Activated B cell treated with CpG ODN at 0.5 μM for 24 hours (primary cell): ENCODE results near the gene IVD. TPM values are rescaled to one million over a fixed set of nuclear protein-coding genes. Genes with fewer than 3 reads are reported as not detected.

Experiments
- ATAC-seq: fragments of 200-7000 bp; cut with Tn5 transposase; one replicate; pipeline ENCODE4 v1.10.0; 2021; ENCODE audit warnings: low read depth, mild to moderate bottlenecking, moderate library complexity
- CTCF ChIA-PET: fragments of 350-600 bp; sonication (Branson Sonifier 250); formaldehyde crosslinking; loops from one replicate; lab custom pipeline; 2021; ENCODE audit warnings: antibody characterized with exemption; lab: Charles Lee
- POLR2A ChIA-PET: fragments of 350-600 bp; sonication (Branson Sonifier 250); formaldehyde crosslinking; loops from one replicate; lab custom pipeline; 2021; ENCODE audit warnings: antibody characterized with exemption; lab: Charles Lee
- DNase-seq: peaks from one replicate; pipeline ENCODE4 v3.0.0; 2022
- H3K27ac Mint-ChIP-seq: one replicate; pipeline ENCODE4 v1.8.0; 2020; ENCODE audit warnings: mixed read lengths
- H3K27me3 Mint-ChIP-seq: one replicate; pipeline ENCODE4 v1.8.0; 2021; ENCODE audit warnings: mixed read lengths
- H3K36me3 Mint-ChIP-seq: one replicate; pipeline ENCODE4 v1.8.0; 2021; ENCODE audit warnings: low read depth, mixed read lengths
- H3K4me1 Mint-ChIP-seq: one replicate; pipeline ENCODE4 v1.8.0; 2021; ENCODE audit warnings: mixed read lengths
- H3K4me3 Mint-ChIP-seq: one replicate; pipeline ENCODE4 v1.8.0; 2020; ENCODE audit warnings: mild to moderate bottlenecking, mixed read lengths
- H3K9me3 Mint-ChIP-seq: one replicate; pipeline ENCODE4 v1.8.0; 2020; ENCODE audit warnings: mixed read lengths
- intact Hi-C: fragments of 100-400 bp; cut with micrococcal nuclease; formaldehyde crosslinking; loops from one replicate; pipeline ENCODE4 v1.15.1; 2024
- total RNA-seq: library from RNA; stranded (reverse); gene quantifications from 2 replicates; pipeline ENCODE4 v1.2.3, GENCODE V29; 2022
- TF ChIP-seq, protein P1 (sequence below): fragments of 200-600 bp; IDR thresholded peaks from one replicate; pipeline ENCODE4 v1.8.0; 2022; ENCODE audit warnings: antibody characterized with exemption, mild to moderate bottlenecking

Gene IVD
- total RNA-seq, 1 donor from 2014 or later = 76.7 TPM

DNA sequence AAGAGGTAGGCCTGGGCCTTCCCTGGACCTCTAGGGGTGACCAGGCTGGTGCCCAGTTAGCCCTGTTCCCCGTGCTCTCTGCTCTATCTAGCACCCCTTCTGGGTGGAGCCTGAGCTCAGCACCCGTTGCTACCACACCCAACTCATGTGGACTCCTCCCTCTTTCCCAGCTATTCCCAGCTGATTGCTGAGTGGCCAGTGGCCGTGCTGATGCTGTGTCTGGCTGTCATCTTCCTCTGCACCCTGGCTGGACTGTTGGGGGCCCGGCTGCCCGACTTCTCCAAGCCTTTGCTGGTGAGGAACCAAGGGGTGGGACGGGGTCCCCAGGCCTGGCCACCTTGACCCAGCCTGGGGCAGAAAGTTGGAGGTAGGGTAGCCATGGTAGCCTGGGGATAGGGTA, 41.3 kb upstream of the IVD start:
- Mint-ChIP-seq H3K4me3 (no peak overlapping the region), H3K4me1 (peaks cover 13% of the 10 kb centered on the region), H3K36me3 (peaks cover 9% of the 10 kb centered on the region), H3K9me3 (no peaks in the 10 kb centered on the region), H3K27me3 (no peaks in the 10 kb centered on the region), H3K27ac (no peak overlapping the region)
- no peak for DNase-seq
- TF ChIP-seq, protein P1, sequence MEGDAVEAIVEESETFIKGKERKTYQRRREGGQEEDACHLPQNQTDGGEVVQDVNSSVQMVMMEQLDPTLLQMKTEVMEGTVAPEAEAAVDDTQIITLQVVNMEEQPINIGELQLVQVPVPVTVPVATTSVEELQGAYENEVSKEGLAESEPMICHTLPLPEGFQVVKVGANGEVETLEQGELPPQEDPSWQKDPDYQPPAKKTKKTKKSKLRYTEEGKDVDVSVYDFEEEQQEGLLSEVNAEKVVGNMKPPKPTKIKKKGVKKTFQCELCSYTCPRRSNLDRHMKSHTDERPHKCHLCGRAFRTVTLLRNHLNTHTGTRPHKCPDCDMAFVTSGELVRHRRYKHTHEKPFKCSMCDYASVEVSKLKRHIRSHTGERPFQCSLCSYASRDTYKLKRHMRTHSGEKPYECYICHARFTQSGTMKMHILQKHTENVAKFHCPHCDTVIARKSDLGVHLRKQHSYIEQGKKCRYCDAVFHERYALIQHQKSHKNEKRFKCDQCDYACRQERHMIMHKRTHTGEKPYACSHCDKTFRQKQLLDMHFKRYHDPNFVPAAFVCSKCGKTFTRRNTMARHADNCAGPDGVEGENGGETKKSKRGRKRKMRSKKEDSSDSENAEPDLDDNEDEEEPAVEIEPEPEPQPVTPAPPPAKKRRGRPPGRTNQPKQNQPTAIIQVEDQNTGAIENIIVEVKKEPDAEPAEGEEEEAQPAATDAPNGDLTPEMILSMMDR = no peak
- intact Hi-C loops = loop anchor here (10.0 kb wide), 1 partner anchor 421 kb away; no protein-coding TSS in a partner anchor
- no peak for ATAC-seq
- CTCF ChIA-PET = interaction anchor here (1.3 kb wide), 1 partner anchor 20 kb away, joined by 3 read pairs; no protein-coding TSS in a partner anchor
- POLR2A ChIA-PET = interaction anchor here (0.9 to 1.0 kb wide), 2 partner anchors 41 kb away, joined by 3 read pairs; partner anchors contain the start of gene IVD

DNA sequence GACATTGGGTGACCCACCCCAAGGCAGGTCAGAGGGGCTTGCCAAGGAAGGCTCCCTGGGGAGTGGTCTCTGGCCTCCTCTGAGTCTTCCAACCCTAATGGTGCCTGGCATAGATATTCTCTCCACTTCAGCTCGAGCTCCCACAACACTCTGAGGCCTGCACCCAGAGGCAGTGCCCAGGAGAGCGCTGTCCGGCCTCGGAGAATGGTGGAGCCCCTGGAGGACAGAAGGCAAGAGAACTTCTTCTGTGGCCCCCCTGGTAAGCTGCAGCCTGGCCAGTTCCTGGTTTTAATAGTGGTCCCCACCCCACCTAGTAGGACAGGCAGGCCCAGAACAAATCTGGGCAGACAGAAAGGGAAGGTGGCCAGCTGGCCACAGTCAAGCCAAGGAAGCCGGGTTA, 40.6 kb upstream of the IVD start:
- H3K36me3 Mint-ChIP-seq = peaks cover 9% of the 10 kb centered on the region
- POLR2A ChIA-PET = interaction anchor here (0.9 to 1.0 kb wide), 3 partner anchors 11 to 42 kb away, joined by 3 read pairs; partner anchors contain the start of gene IVD
- no peak for ATAC-seq

DNA sequence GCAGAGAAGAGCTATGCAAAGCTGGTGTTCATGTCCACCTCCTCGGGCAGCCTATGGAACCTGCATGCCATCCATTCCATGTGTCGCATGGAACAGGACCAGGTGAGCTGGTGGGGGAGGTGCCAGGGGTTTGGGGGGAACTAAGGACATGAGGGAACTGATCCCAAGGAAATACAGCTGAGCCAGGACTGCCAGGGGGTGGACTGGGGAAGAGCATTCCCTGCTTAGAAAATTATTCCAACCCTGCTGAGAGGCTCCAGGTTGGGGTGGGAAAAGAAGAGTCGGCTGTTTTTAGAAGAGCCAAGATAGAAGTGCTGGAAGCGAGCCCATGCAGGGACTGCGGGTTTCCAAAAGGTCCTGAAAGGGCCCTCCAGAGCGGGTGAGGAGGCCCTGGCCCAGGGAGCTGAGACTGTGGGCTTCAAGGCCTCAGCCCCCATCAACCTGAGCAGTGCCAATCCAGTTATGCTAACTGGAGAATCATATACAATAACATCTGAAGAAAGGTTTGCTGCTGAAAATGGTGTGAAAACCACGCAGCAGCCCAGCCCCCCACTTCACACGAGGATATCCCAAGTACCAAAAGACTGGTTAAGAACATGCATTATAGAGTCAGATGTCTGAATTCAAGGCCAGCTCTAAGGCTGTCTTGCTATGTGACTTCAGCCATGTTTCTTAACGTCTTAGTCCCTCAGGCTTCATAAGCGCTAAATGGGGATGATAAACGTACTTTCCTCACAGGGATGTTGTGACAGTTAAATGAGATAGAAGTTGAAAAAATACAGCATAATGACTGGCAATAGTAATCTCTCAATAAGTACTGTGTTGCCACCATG, 39.8 kb upstream of the IVD start:
- no peaks in the 10 kb centered on the region for H3K9me3 Mint-ChIP-seq
- ATAC-seq (no peak), DNase-seq (no peak)
- CTCF ChIA-PET = interaction anchor here (0.8 to 1.6 kb wide), 4 partner anchors 21 to 56 kb away, joined by 3 to 6 read pairs (median 4); no protein-coding TSS in a partner anchor
- H3K4me1 Mint-ChIP-seq = peaks cover 13% of the 10 kb centered on the region
- intact Hi-C loops = loop anchor here (10.0 kb wide), 1 partner anchor 419 kb away; no protein-coding TSS in a partner anchor
- TF ChIP-seq, protein P1 = no peak
- peak overlapping the region; percentile 15 for H3K4me3 Mint-ChIP-seq
- H3K27me3 Mint-ChIP-seq = no peaks in the 10 kb centered on the region
- H3K36me3 Mint-ChIP-seq = peaks cover 9% of the 10 kb centered on the region
- no peak overlapping the region for H3K27ac Mint-ChIP-seq
- POLR2A ChIA-PET = interaction anchor here (1.0 kb wide), 1 partner anchor 12 kb away, joined by 3 read pairs; no protein-coding TSS in a partner anchor

More for the DNA sequence above, 40.6 kb upstream of the IVD start:
- TF ChIP-seq, protein P1 = no peak
- H3K27me3 Mint-ChIP-seq = no peaks in the 10 kb centered on the region
- H3K27ac Mint-ChIP-seq = no peak overlapping the region
- no peak for DNase-seq
- H3K4me3 Mint-ChIP-seq = no peak overlapping the region
- CTCF ChIA-PET = interaction anchor here (1.0 to 1.6 kb wide), 3 partner anchors 20 to 57 kb away, joined by 3 to 6 read pairs (median 4); no protein-coding TSS in a partner anchor
- intact Hi-C loops = loop anchor here (10.0 kb wide), 1 partner anchor 420 kb away; no protein-coding TSS in a partner anchor
- peaks cover 13% of the 10 kb centered on the region for H3K4me1 Mint-ChIP-seq
- no peaks in the 10 kb centered on the region for H3K9me3 Mint-ChIP-seq

DNA sequence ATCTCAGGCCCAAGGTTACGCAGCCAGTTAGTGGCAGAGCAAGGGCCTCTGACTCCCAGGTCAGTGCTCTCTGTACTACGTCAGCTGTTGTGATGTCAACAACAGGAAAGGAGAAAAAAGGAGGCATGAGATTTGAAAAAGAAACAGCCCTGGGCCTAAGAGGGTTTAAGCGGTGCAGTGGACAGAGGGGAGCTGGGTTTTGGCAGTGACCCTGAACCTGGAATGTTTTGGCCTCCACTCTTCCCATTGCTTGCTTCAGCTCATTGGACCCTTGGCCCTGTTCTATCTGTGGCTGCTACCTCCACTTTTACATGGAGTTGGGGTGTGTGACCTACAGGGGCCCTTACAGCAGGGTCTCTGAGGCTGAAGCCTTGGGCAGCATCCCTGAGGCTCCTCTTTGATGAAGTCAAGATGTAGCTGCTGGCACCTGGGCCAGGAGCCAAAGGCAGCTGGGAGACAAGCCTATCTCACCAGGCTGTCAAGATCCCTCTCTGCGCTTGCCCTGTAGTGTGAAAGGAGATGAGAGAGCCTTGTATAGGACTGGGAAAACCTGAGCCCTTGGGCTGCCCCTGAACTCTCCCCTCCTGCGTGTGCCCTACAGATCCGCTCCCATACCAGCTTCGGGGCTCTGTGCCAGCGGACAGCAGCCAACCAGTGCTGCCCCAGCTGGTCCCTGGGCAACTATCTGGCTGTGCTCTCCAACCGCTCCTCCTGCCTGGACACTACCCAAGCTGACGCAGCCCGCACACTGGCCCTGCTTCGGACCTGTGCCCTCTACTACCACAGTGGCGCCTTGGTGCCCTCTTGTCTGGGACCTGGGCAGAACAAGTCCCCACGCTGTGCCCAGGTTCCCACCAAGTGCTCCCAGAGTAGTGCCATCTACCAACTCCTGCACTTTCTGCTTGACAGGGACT, 38.9 kb upstream of the IVD start:
- CTCF ChIA-PET = interaction anchor here (0.8 to 3.2 kb wide), 6 partner anchors 17 to 55 kb away, joined by 3 to 21 read pairs (median 5); no protein-coding TSS in a partner anchor
- TF ChIP-seq, protein P1 = no peak
- Mint-ChIP-seq H3K27ac (no peak overlapping the region), H3K4me1 (peaks cover 13% of the 10 kb centered on the region), H3K4me3 (peak overlapping the region; percentile 83), H3K9me3 (no peaks in the 10 kb centered on the region), H3K27me3 (no peaks in the 10 kb centered on the region), H3K36me3 (peaks cover 9% of the 10 kb centered on the region)
- POLR2A ChIA-PET = interaction anchor here (1.0 to 2.3 kb wide), 3 partner anchors 41 to 74 kb away, joined by 4 to 9 read pairs (median 5); partner anchors contain the start of gene BAHD1
- no peak for ATAC-seq
- DNase-seq = no peak
- intact Hi-C loops = loop anchor here (1.0 to 10.0 kb wide), 2 partner anchors 8 to 418 kb away; partner anchors contain the start of gene DISP2
